Measurements from ENCODE around the gene RBP3. TPM values are rescaled to one million over a fixed set of nuclear protein-coding genes. Genes with fewer than 3 reads are reported as not detected.

Gene RBP3
- total RNA-seq, 1 experiment from 2014 or later, result not detected

- Histone ChIP-seq H3K14ac (ENCODE audit: insufficient read depth, low read length) (no peak overlapping the region), H4K5ac (ENCODE audit: insufficient read length, low read depth, low read length) (no peak overlapping the region), H3K23ac (ENCODE audit: insufficient read length, low read depth, low read length) (no peak overlapping the region), H3K4me2 (ENCODE audit: insufficient read depth, insufficient read length, low read length) (no peak overlapping the region), H2AK5ac (ENCODE audit: insufficient read length, low read length) (no peak overlapping the region), H3K18ac (ENCODE audit: insufficient read length, low read depth, low read length) (no peak overlapping the region), H3K79me1 (ENCODE audit: insufficient read depth, low read depth, low read length, poor library complexity, severe bottlenecking) (no peaks in the 10 kb centered on the region), H3K9ac (ENCODE audit: extremely low read depth, insufficient read length, low read length) (no peak overlapping the region), H2BK20ac (ENCODE audit: low read depth, low read length, poor library complexity, severe bottlenecking) (no peak overlapping the region), H3K4ac (ENCODE audit: low read depth, low read length) (no peak overlapping the region), H3K56ac (ENCODE audit: insufficient read length, low read depth, low read length) (no peak overlapping the region), H3K27ac (ENCODE audit: insufficient read length, low read depth, low read length) (no peak overlapping the region), H3K4me1 (ENCODE audit: insufficient read depth, low read length) (no peaks in the 10 kb centered on the region; the same call in 1 of the 2 replicates), H2BK5ac (ENCODE audit: insufficient read length, low read length) (no peak overlapping the region), H3K9me3 (ENCODE audit: control insufficient read depth, low read depth, low read length) (no peaks in the 10 kb centered on the region), H2AFZ (ENCODE audit: low read length) (no peak overlapping the region), H3K79me2 (ENCODE audit: insufficient read depth, low read length) (no peaks in the 10 kb centered on the region), H4K91ac (ENCODE audit: insufficient read length, low read depth, low read length) (no peak overlapping the region), H4K20me1 (ENCODE audit: control insufficient read depth, insufficient read depth, insufficient read length) (peaks cover 5% of the 10 kb centered on the region), H3T11ph (ENCODE audit: low read length) (no peak overlapping the region), H3K27me3 (ENCODE audit: insufficient read depth, low read length) (no peaks in the 10 kb centered on the region; the same call in 1 of the 2 replicates), H2BK120ac (ENCODE audit: low read depth, low read length, poor library complexity, severe bottlenecking) (no peak overlapping the region), H2BK15ac (ENCODE audit: low read depth, low read length) (no peak overlapping the region), H4K8ac (replicated peaks; ENCODE audit: insufficient read length, low read depth, low read length) (no peak overlapping the region), H2BK12ac (ENCODE audit: insufficient read length, low read depth, low read length) (no peak overlapping the region), H3K23me2 (ENCODE audit: insufficient read length, low read depth, low read length, poor library complexity, severe bottlenecking) (no peaks in the 10 kb centered on the region)
- H3K4me3 Mint-ChIP-seq, result no peak overlapping the region; a peak in 1 of 5 replicates
- no peak overlapping the region for H3K27ac Mint-ChIP-seq
- no peaks in the 10 kb centered on the region for H3K9me3 Mint-ChIP-seq
- peaks cover 18 to 22% of the 10 kb centered on the region in 2 experiments for H3K4me1 Mint-ChIP-seq
- no peak for DNase-seq
- no peaks in the 10 kb centered on the region for H3K36me3 Mint-ChIP-seq (ENCODE audit: insufficient read depth in 1 of 3, low read depth in 3 of 3)
- TF ChIP-seq CTCF (conservative IDR thresholded peaks at IDR 0.05), result no peak
- peaks cover 30% of the 10 kb centered on the region for H3K27me3 Mint-ChIP-seq (ENCODE audit: low read depth)
- WGBS (ENCODE audit: extremely low coverage, insufficient read length, low lambda C conversion rate), result no CpG with 5 or more reads among the region's 3 CpGs
Observed at GRCh38 chr10:47307381-47307780, 40.8 kb upstream of the RBP3 start.
